HepG2 (cell line): ENCODE data around the gene MYD88. TPM values are rescaled to one million over a fixed set of nuclear protein-coding genes. Genes with fewer than 3 reads are reported as not detected.

Source experiments
- CBX5 ChIP-seq: sonication (generic); formaldehyde crosslinking; IDR thresholded peaks from 2 replicates; pipeline ENCODE4 v1.4.0; 2020; ENCODE audit warnings: missing genetic modification reagents, borderline replicate concordance
- FOXC1 ChIP-seq: sonication (generic); formaldehyde crosslinking; IDR thresholded peaks from 2 replicates; pipeline ENCODE4 v1.8.0; 2022; ENCODE audit warnings: mild to moderate bottlenecking, missing genetic modification reagents, borderline replicate concordance
- KDM3A ChIP-seq: IDR thresholded peaks from 2 replicates; pipeline ENCODE4 v1.6.1; 2018; ENCODE audit warnings: low read depth, missing compliant biosample characterization
- LCORL ChIP-seq, 2 experiments: fragments of 450-650 bp in 1 of 2; sonication (generic) in 1 of 2; formaldehyde crosslinking in 1 of 2; IDR thresholded peaks; 2 replicates each; pipeline versions ENCODE4 v1.5.0 to v1.6.1; 2017 to 2020; ENCODE audit warnings: antibody characterized with exemption in 1 of 2, missing genetic modification reagents in 1 of 2
- NR2C2 ChIP-seq: sonication (generic); formaldehyde crosslinking; IDR thresholded peaks from 2 replicates; pipeline ENCODE4 v1.4.0; 2020; ENCODE audit warnings: missing genetic modification reagents, mild to moderate bottlenecking, moderate library complexity, borderline replicate concordance
- ZFY ChIP-seq: sonication (generic); formaldehyde crosslinking; IDR thresholded peaks from 2 replicates; pipeline ENCODE4 v1.4.0; 2020; ENCODE audit warnings: missing genetic modification reagents
- ZNF367 ChIP-seq: sonication (generic); formaldehyde crosslinking; IDR thresholded peaks from 2 replicates; pipeline ENCODE4 v1.4.0; 2020; ENCODE audit warnings: missing genetic modification reagents, borderline replicate concordance
- polyA plus RNA-seq, 8 experiments: library from polyadenylated mRNA; depleted of rRNA in 3 of 8; stranded (reverse) in 7 of 8; unstranded in 1 of 8; fragments of >200 nt; fragmentation: Illumina TruSeq in 4 of 8; extraction: Trizol in 4 of 8; gene quantifications; 2 replicates each; pipeline versions ENCODE4 v1.2.1 to v1.2.3, GENCODE V29; 2011 to 2016; ENCODE audit warnings: low read depth in 4 of 8, missing spikeins in 1 of 8, mixed read lengths in 1 of 8; ENCODE audit not compliant: insufficient read depth in 1 of 8
- total RNA-seq, 5 experiments: library from RNA; depleted of rRNA; stranded (reverse); fragments of >200 nt; fragmentation: Illumina TruSeq; extraction: Trizol; gene quantifications; 2 replicates each; pipeline ENCODE4 v1.2.3, GENCODE V29; 2016; ENCODE audit warnings: low read depth in 1 of 5
- TF ChIP-seq, protein P1 (sequence below): sonication (generic); formaldehyde crosslinking; IDR thresholded peaks from 2 replicates; pipeline ENCODE4 v1.8.0; 2022; ENCODE audit warnings: mild to moderate bottlenecking, missing genetic modification reagents; ENCODE audit not compliant: insufficient replicate concordance
- TF ChIP-seq, protein P2 (sequence below): sonication (generic); formaldehyde crosslinking; IDR thresholded peaks from 2 replicates; pipeline ENCODE4 v1.4.0; 2020; ENCODE audit warnings: missing genetic modification reagents
- TF ChIP-seq, protein P3 (sequence below): sonication (generic); formaldehyde crosslinking; conservative IDR thresholded peaks from 2 replicates; pipeline ENCODE4 v1.4.0; 2020; ENCODE audit warnings: missing genetic modification reagents

MYD88 gene
- total and polyA plus RNA-seq, 2 of the 13 experiments (the other 11 are each of a cell fraction or from before 2014, with no cell fraction given): 7.6 to 32.7 TPM

DNA sequence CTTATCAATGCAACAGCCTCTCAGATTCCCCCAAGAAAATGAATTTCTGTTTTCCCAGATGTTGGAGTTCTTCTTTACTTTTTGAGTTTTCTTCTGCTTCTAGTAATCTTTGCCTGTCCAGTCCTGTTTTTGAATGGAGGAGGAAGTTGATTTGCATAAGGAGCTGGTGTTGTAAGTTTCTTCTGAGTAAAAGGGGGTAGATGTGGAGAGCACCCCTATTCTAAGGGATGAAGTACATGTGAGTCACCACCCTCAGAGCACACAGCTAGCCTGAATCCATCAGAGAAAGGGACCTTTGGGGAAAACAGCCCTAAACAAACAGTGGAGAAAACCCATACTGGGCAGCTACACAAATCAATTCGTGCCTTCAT, 36.0 kb upstream of the MYD88 start (continued):
- no peak for TF ChIP-seq KDM3A (CRISPR knock-in tag)
- TF ChIP-seq ZNF367 (CRISPR knock-in tag): no peak
- TF ChIP-seq, protein P1, sequence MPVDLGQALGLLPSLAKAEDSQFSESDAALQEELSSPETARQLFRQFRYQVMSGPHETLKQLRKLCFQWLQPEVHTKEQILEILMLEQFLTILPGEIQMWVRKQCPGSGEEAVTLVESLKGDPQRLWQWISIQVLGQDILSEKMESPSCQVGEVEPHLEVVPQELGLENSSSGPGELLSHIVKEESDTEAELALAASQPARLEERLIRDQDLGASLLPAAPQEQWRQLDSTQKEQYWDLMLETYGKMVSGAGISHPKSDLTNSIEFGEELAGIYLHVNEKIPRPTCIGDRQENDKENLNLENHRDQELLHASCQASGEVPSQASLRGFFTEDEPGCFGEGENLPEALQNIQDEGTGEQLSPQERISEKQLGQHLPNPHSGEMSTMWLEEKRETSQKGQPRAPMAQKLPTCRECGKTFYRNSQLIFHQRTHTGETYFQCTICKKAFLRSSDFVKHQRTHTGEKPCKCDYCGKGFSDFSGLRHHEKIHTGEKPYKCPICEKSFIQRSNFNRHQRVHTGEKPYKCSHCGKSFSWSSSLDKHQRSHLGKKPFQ (CRISPR knock-in tag): no peak
- no peak for TF ChIP-seq CBX5 (CRISPR knock-in tag)
- TF ChIP-seq FOXC1 (CRISPR knock-in tag): no peak
- TF ChIP-seq, protein P2, sequence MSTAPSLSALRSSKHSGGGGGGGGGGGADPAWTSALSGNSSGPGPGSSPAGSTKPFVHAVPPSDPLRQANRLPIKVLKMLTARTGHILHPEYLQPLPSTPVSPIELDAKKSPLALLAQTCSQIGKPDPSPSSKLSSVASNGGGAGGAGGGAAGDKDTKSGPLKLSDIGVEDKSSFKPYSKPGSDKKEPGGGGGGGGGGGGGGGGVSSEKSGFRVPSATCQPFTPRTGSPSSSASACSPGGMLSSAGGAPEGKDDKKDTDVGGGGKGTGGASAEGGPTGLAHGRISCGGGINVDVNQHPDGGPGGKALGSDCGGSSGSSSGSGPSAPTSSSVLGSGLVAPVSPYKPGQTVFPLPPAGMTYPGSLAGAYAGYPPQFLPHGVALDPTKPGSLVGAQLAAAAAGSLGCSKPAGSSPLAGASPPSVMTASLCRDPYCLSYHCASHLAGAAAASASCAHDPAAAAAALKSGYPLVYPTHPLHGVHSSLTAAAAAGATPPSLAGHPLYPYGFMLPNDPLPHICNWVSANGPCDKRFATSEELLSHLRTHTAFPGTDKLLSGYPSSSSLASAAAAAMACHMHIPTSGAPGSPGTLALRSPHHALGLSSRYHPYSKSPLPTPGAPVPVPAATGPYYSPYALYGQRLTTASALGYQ: no peak
- no peak for TF ChIP-seq ZFY (CRISPR knock-in tag)
- TF ChIP-seq LCORL (IDR thresholded peaks at IDR 0.05): no peak
- no peak for TF ChIP-seq LCORL (CRISPR knock-in tag; IDR thresholded peaks at IDR 0.05)
- TF ChIP-seq NR2C2 (CRISPR knock-in tag): no peak
- TF ChIP-seq, protein P3, sequence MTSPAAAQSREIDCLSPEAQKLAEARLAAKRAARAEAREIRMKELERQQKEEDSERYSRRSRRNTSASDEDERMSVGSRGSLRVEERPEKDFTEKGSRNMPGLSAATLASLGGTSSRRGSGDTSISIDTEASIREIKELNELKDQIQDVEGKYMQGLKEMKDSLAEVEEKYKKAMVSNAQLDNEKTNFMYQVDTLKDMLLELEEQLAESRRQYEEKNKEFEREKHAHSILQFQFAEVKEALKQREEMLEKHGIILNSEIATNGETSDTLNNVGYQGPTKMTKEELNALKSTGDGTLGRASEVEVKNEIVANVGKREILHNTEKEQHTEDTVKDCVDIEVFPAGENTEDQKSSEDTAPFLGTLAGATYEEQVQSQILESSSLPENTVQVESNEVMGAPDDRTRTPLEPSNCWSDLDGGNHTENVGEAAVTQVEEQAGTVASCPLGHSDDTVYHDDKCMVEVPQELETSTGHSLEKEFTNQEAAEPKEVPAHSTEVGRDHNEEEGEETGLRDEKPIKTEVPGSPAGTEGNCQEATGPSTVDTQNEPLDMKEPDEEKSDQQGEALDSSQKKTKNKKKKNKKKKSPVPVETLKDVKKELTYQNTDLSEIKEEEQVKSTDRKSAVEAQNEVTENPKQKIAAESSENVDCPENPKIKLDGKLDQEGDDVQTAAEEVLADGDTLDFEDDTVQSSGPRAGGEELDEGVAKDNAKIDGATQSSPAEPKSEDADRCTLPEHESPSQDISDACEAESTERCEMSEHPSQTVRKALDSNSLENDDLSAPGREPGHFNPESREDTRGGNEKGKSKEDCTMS (CRISPR knock-in tag): no peak
- TF ChIP-seq, all 625 proteins: peak for 0
